Measurements from ENCODE around the gene MYBL2. TPM values are rescaled to one million over a fixed set of nuclear protein-coding genes. Genes with fewer than 3 reads are reported as not detected.
A peak's percentile ranks its signal among the peaks of the same experiment; 100 is the strongest.

The MYBL2 gene
- total and polyA plus RNA-seq, 12 donors = 0.17 to 6.0 (median 1.0) TPM; not detected in 1

DNA sequence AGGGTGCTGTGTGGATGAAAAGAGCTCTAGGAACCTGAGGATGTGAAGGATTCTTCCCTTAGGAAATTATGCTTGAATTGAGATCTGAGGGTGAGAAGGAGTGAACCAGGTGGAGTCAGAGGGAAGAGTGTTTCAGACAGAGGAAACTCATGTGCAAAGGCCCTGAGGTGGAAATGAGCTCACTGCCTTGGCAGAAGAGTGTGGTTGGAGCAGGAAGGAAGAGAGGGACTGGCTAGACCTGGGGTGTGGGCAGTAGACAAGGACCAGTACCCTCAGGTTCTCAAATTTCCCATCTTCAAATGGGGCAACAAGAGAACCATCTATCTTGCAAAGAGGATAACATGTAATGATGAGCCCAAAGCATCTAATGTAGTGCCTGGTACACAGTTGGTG lies 83.9 kb downstream of the MYBL2 start:
- intact Hi-C loops (cut with DNase I) = no loop called here
- peaks cover 8% of the 10 kb centered on the region for H3K27me3 ChIP-seq
- H3K4me3 ChIP-seq = no peak overlapping the region
- no peaks in the 10 kb centered on the region for H3K9me3 ChIP-seq (replicated peaks in 1 of 3)
- H3K4me1 ChIP-seq (replicated peaks in 1 of 2) = no peaks in the 10 kb centered on the region
- TF ChIP-seq POLR2A (IDR thresholded peaks at IDR 0.05) (no peak), CTCF (IDR thresholded peaks at IDR 0.05) (no peak)
- H3K36me3 ChIP-seq (replicated peaks in 1 of 2) = no peaks in the 10 kb centered on the region
- DNase-seq = no peak
- H3K27ac ChIP-seq = no peak overlapping the region

- Histone ChIP-seq H3K9me3 (replicated peaks in 1 of 3) (no peaks in the 10 kb centered on the region), H3K27ac (no peak overlapping the region), H3K4me1 (replicated peaks in 1 of 2) (no peaks in the 10 kb centered on the region), H3K4me3 (no peak overlapping the region), H3K27me3 (peaks cover 8% of the 10 kb centered on the region), H3K36me3 (replicated peaks in 1 of 2) (no peaks in the 10 kb centered on the region)
- 64 to 79% (median 75%) methylated on average over 11 of the region's 11 CpGs for WGBS, 4 donors
- no peak for DNase-seq
- intact Hi-C loops (cut with DNase I) = no loop called here
- TF ChIP-seq CTCF (IDR thresholded peaks at IDR 0.05) = no peak
Measured at GRCh38 chr20:43751167-43752050, 84.5 kb downstream of the MYBL2 start.

- no peak overlapping the region for H3K4me3 ChIP-seq
- no peak overlapping the region for H3K27ac ChIP-seq
- H3K4me1 ChIP-seq (replicated peaks in 1 of 2) = no peaks in the 10 kb centered on the region
- 61 to 87% (median 72%) methylated on average over 4 of the region's 4 CpGs for WGBS, 4 donors
- intact Hi-C loops (cut with DNase I) = no loop called here
- no peaks in the 10 kb centered on the region for H3K36me3 ChIP-seq (replicated peaks in 1 of 2)
- H3K9me3 ChIP-seq (replicated peaks in 1 of 3) = no peaks in the 10 kb centered on the region
- H3K27me3 ChIP-seq = peaks cover 8% of the 10 kb centered on the region
- no peak for TF ChIP-seq POLR2A (IDR thresholded peaks at IDR 0.05)
- no peak for TF ChIP-seq CTCF (IDR thresholded peaks at IDR 0.05)
- DNase-seq = no peak
Measured at GRCh38 chr20:43752051-43752360, 85.1 kb downstream of the MYBL2 start.

GRCh38 chr20:43752561-43753301 lies 85.8 kb downstream of the MYBL2 start:
- WGBS, 4 donors = 69 to 84% (median 77%) methylated on average over 13 of the region's 13 CpGs
- Histone ChIP-seq H3K4me1 (replicated peaks in 1 of 2) (no peaks in the 10 kb centered on the region), H3K4me3 (no peak overlapping the region), H3K27me3 (peaks cover 5% of the 10 kb centered on the region), H3K27ac (no peak overlapping the region), H3K36me3 (replicated peaks in 1 of 2) (no peaks in the 10 kb centered on the region), H3K9me3 (replicated peaks in 1 of 3) (no peaks in the 10 kb centered on the region)
- DNase-seq = peak in 6 of 7 donors; percentile 17 to 55 (median 32)
- intact Hi-C loops (cut with DNase I) = no loop called here
- no peak for TF ChIP-seq CTCF (IDR thresholded peaks at IDR 0.05)
- no peak for TF ChIP-seq POLR2A (IDR thresholded peaks at IDR 0.05)

All from adrenal gland (tissue), 12 donors.